ENCODE results near the gene CACNG5.

The CACNG5 gene

DNA sequence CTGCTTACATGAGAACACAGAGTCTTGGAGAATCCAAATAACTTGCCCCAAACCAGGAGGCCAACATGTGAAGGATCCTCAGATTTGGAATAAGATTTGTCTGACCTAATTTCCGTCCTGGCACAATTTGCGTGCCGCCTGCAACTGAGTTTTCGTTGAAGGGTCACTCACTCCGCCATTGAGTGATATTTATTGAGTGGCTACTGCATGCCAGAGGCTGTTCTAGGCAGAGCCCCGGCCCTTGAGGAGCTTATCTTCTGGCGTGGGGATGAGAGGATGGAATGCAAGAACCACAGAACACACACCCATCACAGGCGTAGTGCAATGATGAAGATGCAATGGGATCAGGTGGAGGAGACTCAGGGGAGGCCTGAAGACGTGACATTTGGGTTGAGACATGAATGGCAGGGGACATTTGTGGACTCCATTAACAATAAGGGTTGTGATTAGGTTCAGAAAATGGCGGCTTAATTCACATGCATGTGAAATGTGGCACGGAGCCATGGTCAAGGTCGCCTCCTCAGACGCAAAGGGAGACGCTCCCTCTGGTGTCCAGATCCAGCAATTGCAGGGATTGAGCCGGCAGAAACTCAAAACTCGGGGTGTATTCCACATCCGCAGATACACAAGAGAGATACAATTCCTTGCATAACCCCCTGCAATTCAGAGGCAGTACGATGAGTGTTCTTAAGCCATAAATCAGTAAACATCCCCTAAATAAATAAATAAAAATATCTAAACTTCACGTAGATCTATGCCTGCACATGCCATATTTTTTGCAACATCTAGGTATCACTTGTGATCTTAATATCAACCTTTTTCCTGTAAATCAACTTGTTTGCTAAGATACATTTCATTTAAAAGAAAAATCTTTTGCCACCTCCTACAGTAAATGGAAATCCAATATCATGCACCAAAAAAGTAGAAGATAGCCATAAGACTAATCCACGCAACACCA, 71.7 kb downstream of the CACNG5 start:
- DNase-seq = peak; percentile 63

DNA sequence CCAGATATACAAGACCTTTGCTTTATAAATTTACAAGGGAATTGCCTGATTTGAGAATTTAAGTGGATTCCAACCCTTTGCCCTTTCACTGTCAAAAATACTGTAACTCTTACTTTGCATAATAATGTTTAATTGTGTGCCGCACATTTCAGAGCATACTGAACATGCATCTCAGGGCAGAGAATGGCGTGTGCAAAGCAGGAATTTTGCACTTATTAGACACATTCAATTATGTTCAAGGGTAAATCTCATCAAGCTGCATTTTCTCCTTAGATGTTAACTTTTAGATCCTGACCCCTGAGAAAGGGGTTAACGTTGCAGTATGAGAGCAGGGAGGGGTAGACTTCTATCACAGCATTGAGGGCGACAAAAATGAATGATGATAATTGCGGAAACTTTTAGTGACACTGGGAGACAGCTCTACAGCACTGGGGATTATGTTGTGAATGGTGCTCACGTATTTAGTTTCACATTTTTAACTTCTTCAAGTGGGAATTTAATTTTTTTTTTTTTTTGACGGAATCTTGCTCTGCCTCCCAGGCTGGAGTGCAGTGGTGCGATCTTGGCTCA, 75.0 kb downstream of the CACNG5 start:
- DNase-seq = no peak

DNA sequence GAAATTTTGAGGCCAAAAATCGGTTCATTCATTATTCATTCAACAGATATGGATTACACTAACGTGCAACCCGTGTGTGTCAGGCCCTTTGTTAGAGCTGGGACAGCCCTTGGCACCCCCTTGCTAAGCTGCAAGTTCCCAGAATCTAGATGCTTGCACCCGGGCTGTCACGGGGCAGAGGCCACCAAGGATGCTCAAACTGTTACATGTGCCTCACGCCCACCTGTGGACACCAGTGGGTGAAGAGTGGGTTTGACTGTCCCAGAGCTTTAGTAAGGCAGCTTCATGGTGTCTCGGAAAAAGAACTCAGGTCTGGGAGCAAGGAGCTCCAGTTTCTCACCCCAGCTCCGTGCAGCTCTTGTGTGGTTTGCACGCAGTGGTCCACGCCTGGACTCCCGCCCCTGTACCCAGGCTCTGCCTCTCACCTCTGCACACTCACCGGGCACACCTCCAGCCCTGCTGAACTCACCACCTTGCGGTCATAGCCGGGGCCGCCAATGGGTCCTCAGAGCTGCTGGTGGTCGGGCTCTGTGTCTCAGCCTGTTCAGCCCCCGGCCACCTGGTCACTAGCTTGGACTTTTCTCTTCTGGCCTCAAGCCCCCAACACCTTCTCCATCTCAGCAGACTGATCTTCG, 75.9 kb downstream of the CACNG5 start:
- DNase-seq = no peak

DNA sequence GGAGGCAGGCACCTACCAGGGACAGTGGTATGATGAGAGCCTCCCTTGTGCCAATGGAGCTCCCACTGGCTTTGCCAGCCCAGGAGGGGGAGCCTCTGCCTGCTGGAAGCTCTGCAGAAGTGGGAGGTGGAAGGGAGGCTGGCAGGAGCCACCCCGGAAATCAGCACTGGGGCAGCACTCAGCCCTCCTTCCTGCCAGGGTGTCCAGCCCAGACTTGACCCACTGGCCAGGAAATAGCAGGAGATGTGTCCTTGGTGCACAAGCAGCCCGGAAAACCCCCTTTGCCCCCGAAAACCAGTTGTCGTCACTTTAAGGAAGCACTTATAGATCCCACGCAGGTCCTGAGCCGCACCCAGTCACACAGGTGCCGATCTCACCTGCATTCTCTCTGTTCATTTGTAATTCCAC, 80.3 kb downstream of the CACNG5 start:
- DNase-seq = no peak

DNA sequence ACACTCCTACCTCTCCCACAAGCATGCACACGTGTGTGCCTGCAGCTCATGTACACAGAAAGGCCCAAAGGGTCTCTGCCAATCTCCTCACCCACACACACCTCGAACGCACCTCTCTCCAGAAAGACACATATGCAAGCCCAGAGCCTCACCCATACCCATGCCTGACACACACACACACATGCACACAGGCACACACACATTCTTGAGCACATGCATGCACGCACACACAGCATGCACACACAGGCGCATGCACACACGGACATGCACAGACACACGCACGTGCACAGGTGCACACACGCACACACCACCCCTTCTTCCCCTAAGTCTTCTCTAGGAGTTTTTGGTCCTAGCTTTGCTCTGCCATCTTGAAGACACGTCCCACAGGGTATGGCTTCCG, 80.9 kb downstream of the CACNG5 start:
- DNase-seq = no peak

GRCh38 chr17:66916946-66917345, 82.0 kb downstream of the CACNG5 start:
- DNase-seq = no peak

GRCh38 chr17:66918896-66919295, 84.0 kb downstream of the CACNG5 start:
- no peak for DNase-seq

- no peak for DNase-seq
These were observed 85.5 kb downstream of the CACNG5 start for GRCh38 chr17:66920435-66920834.

DNA sequence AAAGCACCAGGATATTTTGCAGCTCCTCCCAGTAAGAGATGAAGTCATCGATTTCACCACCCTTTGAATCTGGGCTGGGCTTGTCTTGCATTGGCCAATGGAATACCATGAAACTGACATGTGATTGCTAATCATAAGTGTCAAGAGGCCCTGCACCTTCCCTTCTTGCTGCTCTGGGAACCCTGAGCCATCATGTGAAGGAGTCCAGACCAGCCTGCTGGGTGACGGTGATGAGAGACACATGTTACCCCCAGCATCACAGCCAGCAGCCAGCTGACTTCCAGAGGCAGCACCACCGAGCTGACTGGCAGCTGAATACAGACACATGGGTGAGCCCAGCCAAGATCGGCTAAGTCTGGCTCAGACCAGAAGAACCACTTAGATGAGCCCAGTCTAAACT, 86.0 kb downstream of the CACNG5 start:
- DNase-seq = no peak

DNA sequence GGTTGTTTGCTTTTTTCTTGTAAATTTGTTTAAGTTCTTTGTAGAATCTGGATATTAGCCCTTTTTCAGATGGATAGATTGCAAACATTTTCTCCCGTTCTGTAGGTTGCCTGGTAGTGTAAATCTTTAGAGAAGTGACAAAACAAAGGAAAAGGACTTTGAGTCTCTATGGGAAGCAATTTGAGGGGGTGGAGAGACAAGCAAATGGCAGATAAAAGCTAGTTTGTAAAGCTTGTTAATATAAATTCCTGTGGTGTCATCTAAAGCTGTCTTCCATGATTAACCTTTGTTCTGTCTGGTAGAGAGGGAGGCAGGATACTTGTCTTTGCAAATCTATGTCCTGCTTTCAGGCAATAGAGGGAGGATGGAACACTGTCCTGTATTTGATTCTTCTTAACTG, 89.0 kb downstream of the CACNG5 start:
- no peak for DNase-seq

DNA sequence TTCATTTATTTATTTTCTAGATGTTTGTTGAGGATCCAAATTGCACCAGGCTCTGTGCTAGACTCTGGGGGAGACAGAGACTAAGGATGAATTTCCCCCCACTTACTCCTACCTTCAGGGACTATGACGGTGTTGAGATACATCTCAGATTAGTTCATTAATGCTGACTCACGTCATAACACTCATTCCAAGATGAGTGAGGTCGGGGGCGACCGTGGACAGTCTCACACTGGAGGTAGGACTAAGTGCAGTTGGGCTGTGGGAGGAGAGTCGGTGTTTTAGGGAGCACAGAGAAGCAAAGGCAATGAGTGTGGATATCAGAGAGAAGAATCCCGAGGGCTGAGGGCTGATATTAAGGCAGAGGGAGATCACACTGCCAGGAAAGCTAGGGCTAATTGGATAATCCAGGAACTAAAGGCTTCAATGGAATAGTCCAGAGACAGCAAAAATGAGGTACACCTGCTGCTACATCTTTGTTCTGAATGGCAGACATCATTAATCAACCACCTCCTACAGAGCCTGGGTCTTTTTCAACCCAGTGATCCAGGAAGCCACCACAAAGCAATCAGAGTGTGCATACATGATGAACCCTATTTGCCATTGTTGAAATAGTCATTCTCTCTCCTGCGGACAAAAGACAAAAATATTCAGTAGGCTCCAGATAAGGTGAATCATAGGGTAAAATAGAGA, 91.0 kb downstream of the CACNG5 start:
- DNase-seq = no peak

GRCh38 chr17:66928949-66929348, 94.0 kb downstream of the CACNG5 start:
- DNase-seq = no peak

DNA sequence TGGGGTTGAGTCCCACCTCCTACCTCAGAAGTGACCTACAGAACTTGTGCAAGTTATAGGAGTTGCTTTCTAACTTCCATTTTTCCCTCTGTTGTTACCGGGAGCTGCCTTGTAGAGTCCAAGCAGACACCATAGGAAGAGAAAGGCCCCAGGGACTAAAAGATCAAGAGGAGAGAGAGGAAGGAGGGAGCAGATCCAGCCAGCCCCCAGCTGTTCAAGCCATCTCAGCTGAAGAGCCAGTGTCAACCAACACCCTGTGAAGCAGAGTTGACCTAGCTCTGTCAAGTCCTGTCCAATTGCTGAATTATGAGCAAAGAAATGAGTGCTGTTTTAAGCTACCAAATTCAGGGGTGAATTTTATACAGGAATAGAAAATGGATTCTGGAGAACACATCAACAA, 94.7 kb downstream of the CACNG5 start:
- no peak for DNase-seq

GRCh38 chr17:66930933-66931332, 96.0 kb downstream of the CACNG5 start:
- no peak for DNase-seq

- no peak for DNase-seq
These were observed 97.4 kb downstream of the CACNG5 start for GRCh38 chr17:66932311-66932710.

DNA sequence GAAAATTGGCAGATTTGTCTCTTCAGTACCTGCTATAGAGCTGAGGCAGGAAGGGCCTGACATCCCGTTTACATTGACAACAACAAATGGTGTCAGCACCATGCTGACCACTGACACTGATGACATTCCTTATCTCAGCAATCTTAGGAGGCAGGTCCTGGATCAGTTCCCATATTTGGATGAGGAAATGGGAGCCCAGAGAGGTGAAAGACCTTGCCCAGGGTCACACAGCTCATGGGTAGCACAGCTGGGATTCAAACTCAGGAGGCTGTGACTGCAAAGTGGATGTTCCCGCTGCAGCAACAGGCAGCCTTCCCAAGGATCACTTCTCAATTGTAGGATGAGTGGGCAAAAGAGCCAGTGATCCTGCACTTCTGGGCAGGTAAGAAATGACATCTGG, 99.1 kb downstream of the CACNG5 start:
- DNase-seq = no peak
